Measurements from ENCODE around the gene FMN1. TPM values are rescaled to one million over a fixed set of nuclear protein-coding genes. Genes with fewer than 3 reads are reported as not detected.

FMN1 gene
- total and polyA plus RNA-seq, 2 experiments from 2014 or later: 0.93 to 2.2 TPM

GRCh38 chr15:33132722-33133345, 61.7 kb downstream of the FMN1 start:
- H3F3A ChIP-seq (ENCODE audit: insufficient read depth): peaks cover 16% of the 10 kb centered on the region
- H3K79me2 ChIP-seq (ENCODE audit: insufficient read depth): no peaks in the 10 kb centered on the region
- H3K27me3 ChIP-seq (replicated peaks; ENCODE audit: insufficient read depth): peaks cover 6% of the 10 kb centered on the region; the same call in 1 of the 2 replicates
- no peak overlapping the region for H3K4me3 ChIP-seq
- H3K27ac ChIP-seq: no peak overlapping the region
- WGBS, 2 experiments (ENCODE audit: low coverage in 1 of 2, low lambda C conversion rate in 2 of 2, missing lambda C conversion rate in 2 of 2): 47 to 61% methylated on average over 3 of the region's 3 CpGs
- TF ChIP-seq EZH2phosphoT487 (IDR thresholded peaks at IDR 0.05; ENCODE audit: insufficient read depth, low read depth) (no peak), EZH2 (IDR thresholded peaks at IDR 0.05; ENCODE audit: insufficient read depth, poor library complexity, severe bottlenecking) (no peak)
- no peak overlapping the region for H3K9ac ChIP-seq
- H3K4me2 ChIP-seq (ENCODE audit: unreplicated experiment): no peak overlapping the region
- H3K4me1 ChIP-seq (ENCODE audit: insufficient read depth): peaks cover 22% of the 10 kb centered on the region
- no peaks in the 10 kb centered on the region for H4K20me1 ChIP-seq (ENCODE audit: insufficient read depth)
- in situ Hi-C loops (cut with MboI): no loop called here
- H3K9me3 ChIP-seq (ENCODE audit: low read depth): no peaks in the 10 kb centered on the region
- H3K36me3 ChIP-seq (ENCODE audit: low read depth): no peaks in the 10 kb centered on the region
- no peaks in the 10 kb centered on the region for H3K9me2 ChIP-seq (ENCODE audit: insufficient read depth)
- peak; percentile 72 for DNase-seq
- no peak overlapping the region for H2AFZ ChIP-seq

GRCh38 chr15:33132233-33132580, 62.3 kb downstream of the FMN1 start:
- H4K20me1 ChIP-seq (ENCODE audit: insufficient read depth): no peaks in the 10 kb centered on the region
- in situ Hi-C loops (cut with MboI): no loop called here
- TF ChIP-seq EZH2phosphoT487 (IDR thresholded peaks at IDR 0.05; ENCODE audit: insufficient read depth, low read depth) (no peak), EZH2 (IDR thresholded peaks at IDR 0.05; ENCODE audit: insufficient read depth, poor library complexity, severe bottlenecking) (no peak)
- H2AFZ ChIP-seq: no peak overlapping the region
- H3K79me2 ChIP-seq (ENCODE audit: insufficient read depth): no peaks in the 10 kb centered on the region
- 49 to 60% methylated on average over 3 of the region's 3 CpGs for WGBS, 2 experiments (ENCODE audit: low coverage in 1 of 2, low lambda C conversion rate in 2 of 2, missing lambda C conversion rate in 2 of 2)
- peaks cover 22% of the 10 kb centered on the region for H3F3A ChIP-seq (ENCODE audit: insufficient read depth)
- no peak overlapping the region for H3K27ac ChIP-seq
- H3K4me3 ChIP-seq: no peak overlapping the region
- no peaks in the 10 kb centered on the region for H3K9me2 ChIP-seq (ENCODE audit: insufficient read depth)
- no peaks in the 10 kb centered on the region for H3K36me3 ChIP-seq (ENCODE audit: low read depth)
- DNase-seq: no peak
- H3K27me3 ChIP-seq (replicated peaks; ENCODE audit: insufficient read depth): no peaks in the 10 kb centered on the region
- no peak overlapping the region for H3K4me2 ChIP-seq (ENCODE audit: unreplicated experiment)
- H3K4me1 ChIP-seq (ENCODE audit: insufficient read depth): peaks cover 25% of the 10 kb centered on the region
- H3K9ac ChIP-seq: no peak overlapping the region
- no peaks in the 10 kb centered on the region for H3K9me3 ChIP-seq (ENCODE audit: low read depth)

GRCh38 chr15:33131552-33132232, 62.8 kb downstream of the FMN1 start:
- no peak for DNase-seq
- H3K79me2 ChIP-seq (ENCODE audit: insufficient read depth): no peaks in the 10 kb centered on the region
- no peak overlapping the region for H3K4me3 ChIP-seq
- no peak for TF ChIP-seq EZH2phosphoT487 (IDR thresholded peaks at IDR 0.05; ENCODE audit: insufficient read depth, low read depth)
- H3K27ac ChIP-seq: no peak overlapping the region
- 67 to 83% methylated on average over 4 of the region's 4 CpGs for WGBS, 2 experiments (ENCODE audit: low coverage in 1 of 2, low lambda C conversion rate in 2 of 2, missing lambda C conversion rate in 2 of 2)
- H3K27me3 ChIP-seq (replicated peaks; ENCODE audit: insufficient read depth): no peaks in the 10 kb centered on the region
- H3K36me3 ChIP-seq (ENCODE audit: low read depth): no peaks in the 10 kb centered on the region
- H3K9me3 ChIP-seq (ENCODE audit: low read depth): no peaks in the 10 kb centered on the region
- H4K20me1 ChIP-seq (ENCODE audit: insufficient read depth): no peaks in the 10 kb centered on the region
- no peak overlapping the region for H3K4me2 ChIP-seq (ENCODE audit: unreplicated experiment)
- in situ Hi-C loops (cut with MboI): no loop called here
- no peaks in the 10 kb centered on the region for H3K9me2 ChIP-seq (ENCODE audit: insufficient read depth)
- no peak overlapping the region for H2AFZ ChIP-seq
- no peak overlapping the region for H3K9ac ChIP-seq
- peaks cover 30% of the 10 kb centered on the region for H3K4me1 ChIP-seq (ENCODE audit: insufficient read depth)
- peaks cover 27% of the 10 kb centered on the region for H3F3A ChIP-seq (ENCODE audit: insufficient read depth)

- in situ Hi-C loops (cut with MboI): no loop called here
- Histone ChIP-seq H3K4me3 (peak overlapping the region; percentile 41), H3K36me3 (ENCODE audit: low read depth) (no peaks in the 10 kb centered on the region), H3K9me2 (ENCODE audit: insufficient read depth) (no peaks in the 10 kb centered on the region), H3K27ac (peak overlapping the region; percentile 8; the same call in 1 of the 2 replicates), H3K4me1 (ENCODE audit: insufficient read depth) (peaks cover 12% of the 10 kb centered on the region), H3F3A (ENCODE audit: insufficient read depth) (peaks cover 22% of the 10 kb centered on the region), H3K79me2 (ENCODE audit: insufficient read depth) (no peaks in the 10 kb centered on the region), H3K9ac (no peak overlapping the region), H2AFZ (peak overlapping the region; percentile 59), H3K4me2 (ENCODE audit: unreplicated experiment) (peak overlapping the region; percentile 71), H4K20me1 (ENCODE audit: insufficient read depth) (no peaks in the 10 kb centered on the region), H3K27me3 (replicated peaks; ENCODE audit: insufficient read depth) (no peaks in the 10 kb centered on the region), H3K9me3 (ENCODE audit: low read depth) (no peaks in the 10 kb centered on the region)
- TF ChIP-seq EZH2phosphoT487 (IDR thresholded peaks at IDR 0.05; ENCODE audit: insufficient read depth, low read depth) (no peak), EZH2 (IDR thresholded peaks at IDR 0.05; ENCODE audit: insufficient read depth, poor library complexity, severe bottlenecking) (no peak)
- 19 to 21% methylated on average over 13 of the region's 13 CpGs for WGBS, 2 experiments (ENCODE audit: low coverage in 1 of 2, low lambda C conversion rate in 2 of 2, missing lambda C conversion rate in 2 of 2)
- peak; percentile 94 for DNase-seq
Measured at GRCh38 chr15:33126559-33127290, 67.8 kb downstream of the FMN1 start.
